HG02943 (cell line): ENCODE data around the gene TLE4.
"Not testable (repeated sequence)": the region's sequence is repeated elsewhere in the genome, so short reads cannot be mapped to it uniquely, and the experiment has no call there.

Experiments
- ATAC-seq: cut with Tn5 transposase; IDR thresholded peaks from one replicate; pipeline ENCODE4 v1.9.1; 2021; ENCODE audit warnings: mild to moderate bottlenecking, low read depth, moderate library complexity; ENCODE audit not compliant: unreplicated experiment

TLE4 gene

GRCh38 chr9:79708541-79708940 lies 136.8 kb downstream of the TLE4 start:
- ATAC-seq, result no peak

DNA sequence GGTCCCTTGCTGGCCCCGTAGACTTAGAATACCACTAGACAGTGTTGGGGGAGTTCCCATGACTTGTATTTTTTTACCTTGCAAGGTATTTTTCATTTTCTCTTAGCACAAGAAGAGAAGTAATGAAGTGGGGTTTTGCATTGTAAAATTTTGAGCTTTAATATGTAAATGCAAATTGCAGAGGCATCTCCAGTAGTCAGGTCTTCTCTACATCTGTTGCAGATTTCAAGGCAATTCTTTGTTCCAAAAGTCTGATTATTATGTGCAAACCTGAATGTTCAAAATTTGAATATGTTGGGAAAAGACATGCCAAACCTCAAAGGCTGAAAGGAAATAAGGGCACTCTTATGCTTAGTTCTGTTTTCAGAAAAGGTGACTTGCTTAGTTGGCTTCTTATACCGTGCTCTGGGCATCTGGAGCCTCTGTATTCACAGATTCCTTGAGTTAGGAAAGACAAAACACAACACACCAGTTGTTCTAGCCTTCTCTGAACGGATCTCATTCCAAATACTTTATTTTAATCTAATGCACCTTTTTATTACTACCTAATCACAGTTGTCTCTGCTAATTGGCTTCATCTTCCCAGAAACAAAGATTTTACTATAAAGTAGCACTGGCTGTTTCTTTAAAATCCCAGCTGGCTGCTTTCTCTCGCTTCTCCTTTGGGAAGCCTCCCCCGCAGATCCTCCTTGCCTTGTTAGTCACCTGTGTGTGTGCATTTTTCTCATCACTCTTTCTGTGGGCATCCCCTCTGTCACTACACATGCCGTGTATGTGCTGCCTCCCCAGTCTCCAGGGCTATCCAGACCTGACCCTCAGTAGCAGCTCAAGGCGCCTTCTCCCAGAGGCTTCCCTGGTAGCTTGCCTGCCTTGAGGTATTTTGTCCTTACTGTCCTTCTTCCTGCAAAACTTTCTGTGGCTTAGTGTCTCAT lies 138.2 kb downstream of the TLE4 start:
- no peak for ATAC-seq

DNA sequence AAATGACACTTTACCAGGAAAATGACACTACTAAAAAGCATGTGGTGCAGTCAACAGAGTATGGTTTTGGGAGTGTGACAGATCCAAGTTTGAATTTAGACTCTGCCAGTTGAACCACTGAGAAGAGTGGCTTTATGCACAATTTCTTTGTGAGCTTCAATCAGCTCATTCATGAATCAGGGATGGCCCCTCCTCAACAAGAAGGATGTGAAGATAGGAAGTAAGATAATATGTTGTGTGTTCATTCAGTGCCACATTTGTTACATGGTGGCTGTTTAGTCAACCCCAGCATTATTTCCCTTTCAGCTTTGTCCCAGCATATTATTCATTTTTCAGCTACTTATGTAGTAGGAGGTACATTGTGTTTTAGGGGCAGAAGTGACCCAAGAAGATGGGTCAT lies 140.1 kb downstream of the TLE4 start:
- ATAC-seq, result no peak

DNA sequence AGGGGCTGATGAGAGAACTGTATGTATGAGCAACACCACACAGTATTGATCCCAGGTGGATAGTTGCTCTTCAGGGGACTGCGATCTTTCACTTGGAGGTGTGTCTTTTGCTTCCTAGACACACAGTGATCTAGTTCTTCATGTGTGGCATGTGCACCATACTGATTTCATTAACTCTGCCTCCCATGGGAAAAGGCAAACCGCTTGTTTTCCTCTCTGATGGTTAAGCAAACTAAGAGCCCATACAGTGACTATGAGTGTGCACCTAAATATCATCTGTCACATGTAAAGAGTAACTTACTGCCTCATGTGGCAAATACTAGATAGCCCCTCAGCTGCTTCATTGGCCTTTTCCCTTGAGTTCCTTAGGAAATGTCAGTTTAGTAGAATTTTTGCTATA lies 147.3 kb downstream of the TLE4 start:
- ATAC-seq, result no peak

DNA sequence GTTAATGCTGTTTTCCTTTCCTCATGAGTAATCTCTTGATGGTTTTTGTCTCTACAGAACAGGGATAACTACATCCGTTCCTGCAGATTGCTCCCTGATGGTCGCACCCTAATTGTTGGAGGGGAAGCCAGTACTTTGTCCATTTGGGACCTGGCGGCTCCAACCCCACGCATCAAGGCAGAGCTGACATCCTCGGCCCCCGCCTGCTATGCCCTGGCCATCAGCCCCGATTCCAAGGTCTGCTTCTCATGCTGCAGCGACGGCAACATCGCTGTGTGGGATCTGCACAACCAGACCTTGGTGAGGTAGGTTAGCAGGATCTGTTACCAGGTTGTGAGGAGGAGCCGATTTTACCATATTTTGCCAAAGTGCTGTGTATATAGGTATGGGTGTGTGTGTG lies 148.2 kb downstream of the TLE4 start:
- no peak for ATAC-seq

DNA sequence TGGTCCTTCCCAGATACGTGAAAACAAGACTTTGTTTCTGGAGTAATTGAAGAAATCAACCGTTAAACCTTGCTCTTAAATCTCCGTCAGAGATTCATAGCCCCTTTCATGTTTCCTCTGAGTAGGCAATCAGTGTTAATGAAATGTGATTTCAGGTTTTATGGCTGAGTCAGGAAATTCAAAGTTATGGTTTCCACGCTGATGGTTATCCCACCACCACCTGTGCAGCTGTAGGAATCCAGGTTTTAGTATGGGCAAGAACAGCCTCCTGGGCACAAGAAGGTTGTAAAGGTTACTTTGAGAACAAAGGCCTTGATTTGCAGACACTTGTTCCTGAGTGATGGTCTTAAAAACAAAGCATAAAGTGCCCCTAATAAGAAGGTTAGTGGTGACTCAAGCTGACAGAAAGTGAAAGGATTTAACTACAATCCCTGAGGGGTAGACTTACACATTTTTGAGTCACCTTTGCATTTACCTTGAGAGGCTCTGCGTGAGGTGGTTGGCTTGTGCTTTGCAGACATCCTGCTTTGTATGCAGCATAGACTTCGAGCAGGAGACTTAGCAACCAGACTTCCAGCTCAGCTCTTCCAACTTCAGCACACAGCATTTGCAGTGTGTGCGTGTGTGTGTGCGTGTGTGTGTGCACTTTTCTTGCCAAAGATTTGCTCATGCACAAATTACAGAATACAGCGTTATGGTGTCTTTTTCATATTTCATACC lies 159.6 kb downstream of the TLE4 start:
- ATAC-seq, result no peak

- ATAC-seq, result no peak
These were observed 163.4 kb downstream of the TLE4 start for GRCh38 chr9:79735023-79735779.

DNA sequence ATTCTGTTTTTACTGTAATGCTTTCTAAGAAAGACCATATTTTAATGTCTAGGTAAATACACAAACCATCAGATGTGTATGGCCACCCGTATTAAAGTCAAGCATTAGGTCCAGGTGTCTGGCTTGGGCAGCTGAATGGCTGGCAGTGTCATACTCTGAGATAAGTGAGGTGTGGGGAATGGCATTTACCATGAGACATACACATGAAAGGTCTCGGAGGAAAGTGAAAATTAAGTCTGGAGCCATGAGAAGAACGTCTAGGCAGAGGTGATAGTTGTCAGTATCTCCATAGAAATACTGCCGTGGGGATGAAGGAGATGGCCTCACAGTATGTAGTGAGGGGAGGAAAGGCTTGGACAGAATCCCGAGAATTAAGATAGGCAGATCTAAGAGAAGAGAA lies 164.3 kb downstream of the TLE4 start:
- ATAC-seq, result no peak

DNA sequence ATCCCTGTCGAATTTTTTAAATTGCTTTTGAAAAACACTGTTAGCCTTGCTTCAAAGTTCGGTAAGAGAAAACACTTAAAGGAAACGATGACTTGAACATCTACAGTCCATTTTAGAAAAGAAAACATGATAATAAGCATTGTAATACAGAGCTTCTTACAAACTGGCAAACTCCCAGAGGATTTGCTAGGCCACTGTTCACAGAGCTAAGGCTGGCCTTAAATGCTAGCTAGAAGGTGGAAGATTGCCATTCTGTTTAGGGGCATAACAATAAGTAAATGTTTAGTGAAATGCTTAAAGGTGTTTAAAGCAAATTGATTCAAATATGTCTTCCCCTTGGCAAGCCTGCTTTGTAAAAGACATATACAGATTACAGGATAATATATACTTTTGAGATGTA lies 169.6 kb downstream of the TLE4 start:
- no peak for ATAC-seq

GRCh38 chr9:79742110-79742721 lies 170.5 kb downstream of the TLE4 start:
- ATAC-seq, result no peak

DNA sequence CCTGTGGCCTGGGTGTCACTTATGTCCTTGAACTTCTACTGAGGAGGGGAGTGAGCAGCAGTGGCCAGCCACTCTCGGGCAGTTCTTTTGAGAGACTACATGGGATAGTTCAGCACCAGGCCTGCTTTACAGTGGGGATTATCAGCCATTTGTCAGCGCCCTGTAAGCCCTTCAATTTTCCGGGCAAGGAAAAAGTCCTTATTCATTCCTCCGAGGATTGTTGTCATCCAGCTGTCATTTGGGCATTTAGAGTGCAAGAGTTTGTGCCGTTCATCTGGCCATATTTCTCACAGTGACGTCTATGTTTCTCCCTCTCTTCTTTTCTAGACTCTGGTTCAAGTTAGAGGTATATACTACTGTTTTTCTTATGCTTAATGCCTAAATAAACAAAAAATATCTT lies 172.8 kb downstream of the TLE4 start:
- ATAC-seq, result no peak

DNA sequence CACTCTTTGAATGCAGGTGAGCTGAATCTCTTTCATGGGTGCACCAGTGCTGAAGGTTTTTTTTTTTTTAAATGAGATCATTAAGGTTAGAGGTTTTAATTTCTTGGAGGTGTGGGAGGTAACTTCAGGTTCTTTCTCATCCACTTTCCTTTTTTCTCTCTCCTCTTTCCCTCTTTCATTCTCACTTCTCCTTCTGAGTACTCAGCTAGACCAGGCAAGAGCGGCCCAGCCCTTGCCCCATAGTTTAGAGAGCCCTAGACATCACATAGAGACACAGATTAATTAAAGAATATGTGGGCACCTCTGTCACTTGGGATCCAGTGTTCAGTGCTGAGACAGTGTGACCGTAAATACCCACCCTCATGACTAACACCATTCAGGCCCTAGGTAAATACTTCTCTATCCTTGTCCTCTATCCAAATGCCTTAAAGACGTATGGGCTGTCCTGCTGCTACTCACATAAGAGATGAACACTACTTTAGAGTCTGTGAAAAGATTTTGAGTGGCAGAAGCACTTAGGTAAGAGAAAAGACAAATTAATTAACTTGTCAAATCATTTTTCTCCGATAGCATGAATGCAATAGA lies 174.1 kb downstream of the TLE4 start:
- ATAC-seq, result no peak

DNA sequence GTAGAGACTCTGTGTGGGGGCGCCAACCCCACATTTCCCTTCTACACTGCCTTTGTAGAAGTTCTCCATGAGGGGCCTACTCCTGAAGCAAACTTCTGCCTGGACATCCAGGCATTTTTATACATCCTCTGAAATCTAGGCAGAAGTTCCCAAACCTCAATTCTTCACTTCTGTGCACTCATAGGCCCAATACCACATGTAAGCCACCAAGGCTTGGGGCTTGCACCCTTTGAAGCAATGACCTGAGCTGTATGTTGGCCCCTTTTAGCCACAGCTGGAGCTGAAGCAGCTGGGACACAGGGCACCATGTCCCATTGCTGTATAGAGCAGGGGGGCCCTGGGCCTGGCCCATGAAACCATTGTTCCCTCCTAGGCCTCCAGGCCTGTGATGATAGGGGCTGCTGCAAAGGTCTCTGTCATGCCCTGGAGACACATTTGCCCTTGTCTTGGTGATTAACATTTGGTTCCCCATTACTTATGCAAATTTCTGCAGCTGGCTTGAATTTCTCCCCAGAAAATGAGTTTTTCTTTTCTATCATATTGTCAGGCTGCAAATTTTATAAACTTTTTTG lies 180.2 kb downstream of the TLE4 start:
- ATAC-seq, result not testable (repeated sequence)

GRCh38 chr9:79756414-79756813 lies 184.6 kb downstream of the TLE4 start:
- no peak for ATAC-seq

DNA sequence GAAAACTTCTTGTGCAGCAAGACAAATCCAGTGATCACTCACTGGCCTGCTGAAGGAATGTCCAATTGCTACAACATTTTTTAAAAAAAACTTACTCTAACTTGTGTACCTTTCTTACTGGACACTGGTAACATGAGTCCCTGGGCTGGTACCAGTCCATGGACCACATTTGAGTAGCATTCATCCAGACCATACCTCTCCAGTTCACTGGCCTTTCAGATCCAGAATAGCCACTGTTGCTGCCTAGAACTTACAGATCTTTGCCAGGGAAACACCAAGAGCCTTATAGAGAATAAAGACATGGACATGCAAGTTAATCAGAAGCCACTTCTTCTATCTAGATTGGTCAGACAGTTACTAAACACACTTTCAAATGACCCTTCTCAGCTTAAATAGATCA lies 185.3 kb downstream of the TLE4 start:
- no peak for ATAC-seq

DNA sequence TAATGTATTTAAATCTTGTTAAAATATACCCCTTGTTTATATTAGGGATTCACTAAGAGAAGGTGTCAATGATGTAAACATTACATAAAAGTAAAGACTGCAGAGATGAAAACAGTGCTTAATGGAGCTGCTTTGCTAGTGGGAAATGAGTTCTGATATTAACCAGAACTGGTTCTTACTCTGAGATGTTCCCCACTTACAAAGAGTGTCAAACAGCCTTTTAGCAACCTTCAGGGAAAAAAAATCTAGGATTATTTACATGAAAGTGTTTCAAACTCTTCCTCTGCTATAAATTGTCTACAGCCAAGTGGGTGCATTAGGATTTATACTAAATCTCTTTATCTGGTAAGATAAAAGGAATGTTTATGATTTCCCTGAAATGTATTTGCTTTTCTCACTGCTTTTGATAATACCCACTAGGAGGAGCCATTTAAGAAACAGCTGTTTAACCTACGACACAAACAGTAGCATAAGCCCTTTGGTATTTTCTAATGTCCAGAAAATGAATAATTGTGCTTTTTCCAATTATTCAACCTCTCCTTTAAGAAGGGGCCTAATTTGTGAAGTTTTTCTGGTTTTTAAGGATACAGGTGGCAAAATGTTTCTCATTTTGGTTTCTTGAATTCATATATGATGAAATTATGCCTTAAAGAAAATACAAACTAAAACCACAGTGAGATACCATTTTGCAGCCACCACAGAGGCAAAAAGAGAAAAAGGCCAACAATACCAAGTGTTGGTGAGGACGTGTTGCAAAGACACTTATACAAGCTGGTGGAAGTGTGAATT lies 186.3 kb downstream of the TLE4 start:
- no peak for ATAC-seq

GRCh38 chr9:79759460-79759859 lies 187.7 kb downstream of the TLE4 start:
- ATAC-seq, result no peak

- ATAC-seq, result no peak
These were observed 190.3 kb downstream of the TLE4 start for GRCh38 chr9:79762070-79762469.

GRCh38 chr9:79763671-79764285 lies 192.0 kb downstream of the TLE4 start:
- no peak for ATAC-seq
